ENCODE data around the gene FBL. TPM values are rescaled to one million over a fixed set of nuclear protein-coding genes. Genes with fewer than 3 reads are reported as not detected.

FBL gene
- total and polyA plus RNA-seq, 10 donors: 126 to 403 (median 181) TPM

GRCh38 chr19:39840492-39840891, 5.7 kb downstream of the FBL start:
- no peak for TF ChIP-seq POLR2AphosphoS5 (IDR thresholded peaks at IDR 0.05)
- no peak for TF ChIP-seq POLR2A (IDR thresholded peaks at IDR 0.05)
- TF ChIP-seq, protein P1, sequence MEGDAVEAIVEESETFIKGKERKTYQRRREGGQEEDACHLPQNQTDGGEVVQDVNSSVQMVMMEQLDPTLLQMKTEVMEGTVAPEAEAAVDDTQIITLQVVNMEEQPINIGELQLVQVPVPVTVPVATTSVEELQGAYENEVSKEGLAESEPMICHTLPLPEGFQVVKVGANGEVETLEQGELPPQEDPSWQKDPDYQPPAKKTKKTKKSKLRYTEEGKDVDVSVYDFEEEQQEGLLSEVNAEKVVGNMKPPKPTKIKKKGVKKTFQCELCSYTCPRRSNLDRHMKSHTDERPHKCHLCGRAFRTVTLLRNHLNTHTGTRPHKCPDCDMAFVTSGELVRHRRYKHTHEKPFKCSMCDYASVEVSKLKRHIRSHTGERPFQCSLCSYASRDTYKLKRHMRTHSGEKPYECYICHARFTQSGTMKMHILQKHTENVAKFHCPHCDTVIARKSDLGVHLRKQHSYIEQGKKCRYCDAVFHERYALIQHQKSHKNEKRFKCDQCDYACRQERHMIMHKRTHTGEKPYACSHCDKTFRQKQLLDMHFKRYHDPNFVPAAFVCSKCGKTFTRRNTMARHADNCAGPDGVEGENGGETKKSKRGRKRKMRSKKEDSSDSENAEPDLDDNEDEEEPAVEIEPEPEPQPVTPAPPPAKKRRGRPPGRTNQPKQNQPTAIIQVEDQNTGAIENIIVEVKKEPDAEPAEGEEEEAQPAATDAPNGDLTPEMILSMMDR (IDR thresholded peaks at IDR 0.05 in 8 of 11, conservative IDR thresholded peaks at IDR 0.05 in 3 of 11): no peak
- intact Hi-C loops (cut with DNase I; ENCODE audit: low total_unique reads): loop anchor here (5.0 to 10.0 kb wide), 3 partner anchors 46 to 293 kb away; no protein-coding TSS in a partner anchor

GRCh38 chr19:39839678-39840327, 6.4 kb downstream of the FBL start:
- Histone ChIP-seq H3K27ac (no peak overlapping the region), H3K36me3 (peaks cover 0 to 60% (median 55%) of the 10 kb centered on the region in 6 donors), H3K4me1 (peaks cover 21 to 42% (median 33%) of the 10 kb centered on the region in 6 donors), H3K4me3 (no peak overlapping the region), H3K9me3 (no peaks in the 10 kb centered on the region), H3K27me3 (replicated peaks in 1 of 7) (no peaks in the 10 kb centered on the region)
- 82 to 93% (median 89%) methylated on average over 13 of the region's 13 CpGs for WGBS, 5 donors
- TF ChIP-seq POLR2AphosphoS5 (IDR thresholded peaks at IDR 0.05) (no peak), POLR2A (IDR thresholded peaks at IDR 0.05) (no peak)
- TF ChIP-seq, protein P1 (IDR thresholded peaks at IDR 0.05 in 8 of 11, conservative IDR thresholded peaks at IDR 0.05 in 3 of 11): no peak
- intact Hi-C loops (cut with DNase I; ENCODE audit: low total_unique reads): loop anchor here (5.0 to 10.0 kb wide), 3 partner anchors 45 to 293 kb away; no protein-coding TSS in a partner anchor
- DNase-seq: no peak

More at GRCh38 chr19:39840492-39840891, 5.7 kb downstream of the FBL start:
- 87 to 91% (median 88%) methylated on average over 17 of the region's 17 CpGs for WGBS, 5 donors
- peaks cover 28 to 49% (median 39%) of the 10 kb centered on the region in 6 donors for H3K4me1 ChIP-seq
- peaks cover 0 to 53% (median 48%) of the 10 kb centered on the region in 6 donors for H3K36me3 ChIP-seq
- H3K4me3 ChIP-seq: no peak overlapping the region
- H3K27me3 ChIP-seq (replicated peaks in 1 of 7): no peaks in the 10 kb centered on the region
- H3K9me3 ChIP-seq: no peaks in the 10 kb centered on the region
- no peak overlapping the region for H3K27ac ChIP-seq
- DNase-seq: no peak

DNA sequence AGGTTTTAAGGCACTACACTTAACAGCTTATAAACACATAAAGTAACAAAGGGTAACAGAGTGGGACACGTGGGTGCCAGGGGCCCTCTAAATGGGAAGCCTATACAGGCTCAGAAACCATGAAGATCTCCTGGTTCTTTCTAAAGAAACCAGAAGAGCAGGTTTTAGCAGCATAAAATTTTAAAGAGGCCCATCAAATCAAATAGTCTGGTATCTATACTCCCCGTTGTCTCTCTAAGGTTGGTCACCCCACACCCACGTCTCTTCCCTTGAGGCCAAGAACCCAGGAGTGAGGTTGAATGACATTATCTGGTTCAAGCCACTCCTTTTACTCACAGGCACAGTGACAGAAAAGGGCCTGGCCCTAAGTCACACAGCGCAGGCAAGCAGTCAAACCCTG, 7.6 kb downstream of the FBL start:
- H3K4me1 ChIP-seq: peaks cover 10 to 37% (median 28%) of the 10 kb centered on the region in 6 donors
- peaks cover 0 to 66% (median 56%) of the 10 kb centered on the region in 6 donors for H3K36me3 ChIP-seq
- H3K9me3 ChIP-seq: no peaks in the 10 kb centered on the region
- intact Hi-C loops (cut with DNase I; ENCODE audit: low total_unique reads): no loop called here
- DNase-seq: no peak
- no peak overlapping the region for H3K4me3 ChIP-seq
- TF ChIP-seq POLR2A (IDR thresholded peaks at IDR 0.05) (no peak), POLR2AphosphoS5 (IDR thresholded peaks at IDR 0.05) (no peak)
- TF ChIP-seq, protein P1 (IDR thresholded peaks at IDR 0.05 in 8 of 11, conservative IDR thresholded peaks at IDR 0.05 in 3 of 11): no peak
- H3K27ac ChIP-seq: no peak overlapping the region
- 87 to 100% (median 92%) methylated on average over 4 of the region's 4 CpGs for WGBS, 5 donors
- no peaks in the 10 kb centered on the region for H3K27me3 ChIP-seq (replicated peaks in 1 of 7)

DNA sequence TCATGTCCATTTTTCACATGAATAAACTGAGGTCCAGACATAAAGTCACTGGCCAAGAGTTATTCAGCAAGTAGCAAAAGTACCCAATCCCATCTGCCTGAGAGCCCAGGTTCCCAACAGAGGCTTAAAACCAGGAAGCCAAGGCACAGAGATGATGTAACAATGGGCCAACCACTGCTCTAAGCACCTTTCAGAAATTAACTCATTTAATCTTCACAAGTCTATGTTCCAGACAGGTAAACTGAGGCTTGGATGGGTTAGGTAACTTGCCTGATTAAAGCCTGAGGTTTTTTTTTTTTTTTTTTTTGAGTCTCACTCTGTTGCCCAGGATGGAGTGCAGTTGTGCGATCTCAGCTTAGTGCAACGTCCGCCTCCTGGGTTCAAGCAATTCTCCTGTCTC, 8.2 kb downstream of the FBL start:
- H3K27me3 ChIP-seq (replicated peaks in 1 of 7): no peaks in the 10 kb centered on the region
- peaks cover 0 to 66% (median 56%) of the 10 kb centered on the region in 6 donors for H3K36me3 ChIP-seq
- H3K9me3 ChIP-seq: no peaks in the 10 kb centered on the region
- intact Hi-C loops (cut with DNase I; ENCODE audit: low total_unique reads): no loop called here
- H3K4me1 ChIP-seq: peaks cover 10 to 36% (median 27%) of the 10 kb centered on the region in 6 donors
- 85 to 94% (median 93%) methylated on average over 3 of the region's 3 CpGs for WGBS, 5 donors
- no peak overlapping the region for H3K27ac ChIP-seq
- H3K4me3 ChIP-seq: no peak overlapping the region
- TF ChIP-seq, protein P1 (IDR thresholded peaks at IDR 0.05 in 8 of 11, conservative IDR thresholded peaks at IDR 0.05 in 3 of 11): no peak
- no peak for TF ChIP-seq POLR2AphosphoS5 (IDR thresholded peaks at IDR 0.05)
- TF ChIP-seq POLR2A (IDR thresholded peaks at IDR 0.05): no peak
- no peak for DNase-seq
